IPS-20b (cell line): ENCODE measurements around the gene CDK9.

Source experiments
- H3K27ac ChIP-seq: one replicate; pipeline ENCODE4 v1.5.1; 2013; ENCODE audit warnings: low read length
- H3K27me3 ChIP-seq: 2 replicates; pipeline ENCODE4 v1.6.1; 2013; ENCODE audit warnings: mild to moderate bottlenecking, low read length, inconsistent platforms; ENCODE audit not compliant: insufficient read depth
- H3K36me3 ChIP-seq: 2 replicates; pipeline ENCODE4 v1.6.1; 2013; ENCODE audit warnings: low read depth, mild to moderate bottlenecking, inconsistent platforms, low read length, moderate library complexity; ENCODE audit not compliant: insufficient read depth
- H3K4me1 ChIP-seq: 2 replicates; pipeline ENCODE4 v1.6.1; 2013; ENCODE audit warnings: mild to moderate bottlenecking, control low read depth, inconsistent platforms, low read length, moderate library complexity; ENCODE audit not compliant: insufficient read depth
- H3K4me3 ChIP-seq: 2 replicates; pipeline ENCODE4 v1.5.1; 2013; ENCODE audit warnings: mild to moderate bottlenecking, low read length, inconsistent platforms
- H3K9ac ChIP-seq: 2 replicates; pipeline ENCODE4 v1.6.1; 2013; ENCODE audit warnings: low read depth, mild to moderate bottlenecking, inconsistent platforms, low read length, moderate library complexity
- H3K9me3 ChIP-seq: 2 replicates; pipeline ENCODE4 v1.6.1; 2013; ENCODE audit warnings: mild to moderate bottlenecking, low read depth, low read length, inconsistent platforms; ENCODE audit not compliant: insufficient read depth

Gene CDK9

DNA sequence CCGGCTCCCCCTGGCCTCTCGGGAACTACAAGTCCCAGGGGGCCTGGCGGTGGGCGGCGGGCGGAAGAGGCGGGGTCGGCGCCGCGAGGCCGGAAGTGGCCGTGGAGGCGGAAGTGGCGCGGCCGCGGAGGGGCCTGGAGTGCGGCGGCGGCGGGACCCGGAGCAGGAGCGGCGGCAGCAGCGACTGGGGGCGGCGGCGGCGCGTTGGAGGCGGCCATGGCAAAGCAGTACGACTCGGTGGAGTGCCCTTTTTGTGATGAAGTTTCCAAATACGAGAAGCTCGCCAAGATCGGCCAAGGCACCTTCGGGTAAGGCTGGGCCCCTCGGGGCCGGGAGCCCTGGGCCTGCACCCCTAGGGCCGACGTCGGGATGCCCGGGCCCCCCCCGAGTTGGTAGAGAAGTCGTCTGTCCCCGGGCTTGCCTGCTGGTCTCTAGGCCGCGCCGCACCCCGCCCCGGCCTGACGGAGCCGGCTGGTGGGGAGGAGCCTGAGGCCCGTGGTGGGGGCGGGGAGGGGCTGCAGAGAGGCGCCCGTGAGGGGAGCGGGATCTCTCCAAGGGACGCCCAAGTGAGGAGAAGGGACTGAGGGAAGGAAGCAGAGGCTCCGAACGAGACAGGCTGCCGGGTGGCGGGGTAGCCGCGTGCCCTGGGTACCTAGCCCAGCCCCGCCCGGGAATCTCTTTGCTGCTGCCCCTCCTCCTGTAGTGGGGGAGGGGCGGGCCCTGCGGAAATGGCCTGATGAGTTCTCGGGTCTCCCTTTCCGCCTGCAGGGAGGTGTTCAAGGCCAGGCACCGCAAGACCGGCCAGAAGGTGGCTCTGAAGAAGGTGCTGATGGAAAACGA is at the start of gene CDK9:
TSS of gene CDK9 (plus strand) at position 102 of the 840 bp plus-strand sequence. CDS start at position 217, 115 bp downstream.
- no peaks in the 10 kb centered on the region for H3K9me3 ChIP-seq
- H3K27me3 ChIP-seq, result no peaks in the 10 kb centered on the region
- H3K9ac ChIP-seq, result peak within 1 kb of the TSS; percentile 77; the same call in 1 of the 2 replicates
- peak within 1 kb of the TSS; percentile 72 for H3K27ac ChIP-seq
- H3K4me1 ChIP-seq, result 0 out of 2 replicates have a peak, but pooled peaks cover 2% of the 10 kb centered on the region
- H3K4me3 ChIP-seq, result peak within 1 kb of the TSS; percentile 89
- H3K36me3 ChIP-seq, result peaks cover 44% of the 10 kb centered on the region

- Histone ChIP-seq H3K9me3 (no peaks in the 10 kb centered on the region), H3K27me3 (no peaks in the 10 kb centered on the region), H3K4me3 (no peak overlapping the region), H3K36me3 (no peaks in the 10 kb centered on the region), H3K27ac (no peak overlapping the region), H3K9ac (no peak overlapping the region), H3K4me1 (no peaks in the 10 kb centered on the region; the same call in 1 of the 2 replicates)
Observed at GRCh38 chr9:127738666-127739065, 47.2 kb upstream of the CDK9 start.

- Histone ChIP-seq H3K4me3 (no peak overlapping the region), H3K9ac (no peak overlapping the region), H3K9me3 (no peaks in the 10 kb centered on the region), H3K36me3 (no peaks in the 10 kb centered on the region), H3K4me1 (no peaks in the 10 kb centered on the region; the same call in 1 of the 2 replicates), H3K27me3 (no peaks in the 10 kb centered on the region), H3K27ac (no peak overlapping the region)
Observed at GRCh38 chr9:127739614-127740330, 46.1 kb upstream of the CDK9 start.

- Histone ChIP-seq H3K27ac (no peak overlapping the region), H3K36me3 (no peaks in the 10 kb centered on the region), H3K27me3 (no peaks in the 10 kb centered on the region), H3K4me3 (peak overlapping the region; percentile 77), H3K4me1 (no peaks in the 10 kb centered on the region; the same call in 1 of the 2 replicates), H3K9ac (peak overlapping the region; percentile 66; the same call in 1 of the 2 replicates), H3K9me3 (no peaks in the 10 kb centered on the region)
Observed at GRCh38 chr9:127741831-127742434, 43.9 kb upstream of the CDK9 start.

- Histone ChIP-seq H3K27ac (no peak overlapping the region), H3K36me3 (no peaks in the 10 kb centered on the region), H3K9me3 (no peaks in the 10 kb centered on the region), H3K4me1 (no peaks in the 10 kb centered on the region; the same call in 1 of the 2 replicates), H3K27me3 (no peaks in the 10 kb centered on the region), H3K4me3 (peak overlapping the region; percentile 77), H3K9ac (peak overlapping the region; percentile 66; the same call in 1 of the 2 replicates)
Observed at GRCh38 chr9:127742435-127743088, 43.3 kb upstream of the CDK9 start.

DNA sequence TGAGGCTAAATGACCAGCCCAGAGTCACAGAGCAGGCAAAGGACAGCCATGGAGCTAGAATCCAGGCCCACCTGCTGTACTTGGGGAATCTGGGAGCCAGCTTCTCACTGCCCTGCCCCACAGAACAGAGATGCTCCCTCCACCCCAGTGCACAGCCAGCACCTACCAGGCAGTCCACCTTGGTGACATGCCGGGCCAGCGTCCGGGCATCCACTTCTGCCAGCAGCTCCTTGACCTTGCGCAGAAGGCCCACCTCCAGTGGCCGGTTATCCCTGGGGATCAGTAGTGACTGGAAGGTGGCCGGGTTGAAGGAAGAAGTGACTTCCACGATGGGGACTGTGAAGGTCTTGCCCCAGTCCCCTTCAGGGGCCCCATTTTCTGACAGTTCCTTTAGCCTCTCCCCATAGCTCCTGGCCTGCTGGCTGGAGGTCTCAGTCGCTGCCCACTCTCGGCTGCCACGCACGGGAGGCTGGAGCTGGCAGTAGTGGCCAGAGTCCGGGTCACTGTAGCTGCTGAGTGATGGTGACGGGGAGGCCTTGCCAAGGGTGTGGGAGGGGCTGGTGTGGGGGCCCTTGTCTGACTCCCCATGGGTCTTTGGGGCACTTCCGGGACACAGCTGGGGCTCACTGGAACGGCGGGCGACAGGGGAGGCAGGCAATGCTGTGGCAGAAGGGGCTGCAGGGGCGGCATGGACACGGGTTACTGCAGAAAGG is 41.3 kb upstream of the CDK9 start:
- Histone ChIP-seq H3K9ac (no peak overlapping the region), H3K4me3 (no peak overlapping the region), H3K4me1 (no peaks in the 10 kb centered on the region; the same call in 1 of the 2 replicates), H3K36me3 (peaks cover 11% of the 10 kb centered on the region; the same call in 1 of the 2 replicates), H3K27me3 (no peaks in the 10 kb centered on the region), H3K9me3 (no peaks in the 10 kb centered on the region), H3K27ac (no peak overlapping the region)

DNA sequence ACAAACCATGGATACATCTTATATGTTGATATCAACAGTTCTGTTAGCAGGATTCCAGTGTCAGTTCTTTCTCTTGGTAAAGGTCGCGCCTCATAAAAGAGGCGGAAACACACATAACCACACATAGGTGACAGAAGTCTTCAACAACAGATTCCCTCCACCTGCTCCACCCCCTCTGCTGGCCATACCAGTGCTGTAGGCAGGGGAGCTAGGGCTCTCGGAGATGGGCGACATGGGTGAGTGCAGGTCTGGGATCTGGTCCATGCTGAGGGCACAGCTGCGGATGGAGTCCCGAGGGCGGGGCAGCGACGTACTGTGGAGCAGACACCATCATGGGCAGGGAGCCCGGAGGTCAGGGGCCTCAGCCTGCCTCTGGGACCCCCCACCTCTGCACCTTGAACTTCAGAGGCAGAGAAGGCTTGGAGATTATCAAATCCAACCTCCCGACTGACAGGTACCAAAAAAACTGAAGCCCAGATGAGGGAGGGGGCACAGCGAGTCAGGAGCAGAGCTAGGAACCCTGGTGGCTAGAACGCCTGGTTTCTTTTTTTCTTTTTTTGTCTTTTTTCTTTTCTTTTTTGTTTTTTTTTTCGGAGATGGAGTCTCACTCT is 38.8 kb upstream of the CDK9 start:
- H3K9me3 ChIP-seq, result no peaks in the 10 kb centered on the region
- H3K36me3 ChIP-seq, result peaks cover 19% of the 10 kb centered on the region
- no peak overlapping the region for H3K27ac ChIP-seq
- H3K27me3 ChIP-seq, result peaks cover 6% of the 10 kb centered on the region
- H3K4me3 ChIP-seq, result no peak overlapping the region
- H3K9ac ChIP-seq, result no peak overlapping the region
- H3K4me1 ChIP-seq, result no peaks in the 10 kb centered on the region; the same call in 1 of the 2 replicates

DNA sequence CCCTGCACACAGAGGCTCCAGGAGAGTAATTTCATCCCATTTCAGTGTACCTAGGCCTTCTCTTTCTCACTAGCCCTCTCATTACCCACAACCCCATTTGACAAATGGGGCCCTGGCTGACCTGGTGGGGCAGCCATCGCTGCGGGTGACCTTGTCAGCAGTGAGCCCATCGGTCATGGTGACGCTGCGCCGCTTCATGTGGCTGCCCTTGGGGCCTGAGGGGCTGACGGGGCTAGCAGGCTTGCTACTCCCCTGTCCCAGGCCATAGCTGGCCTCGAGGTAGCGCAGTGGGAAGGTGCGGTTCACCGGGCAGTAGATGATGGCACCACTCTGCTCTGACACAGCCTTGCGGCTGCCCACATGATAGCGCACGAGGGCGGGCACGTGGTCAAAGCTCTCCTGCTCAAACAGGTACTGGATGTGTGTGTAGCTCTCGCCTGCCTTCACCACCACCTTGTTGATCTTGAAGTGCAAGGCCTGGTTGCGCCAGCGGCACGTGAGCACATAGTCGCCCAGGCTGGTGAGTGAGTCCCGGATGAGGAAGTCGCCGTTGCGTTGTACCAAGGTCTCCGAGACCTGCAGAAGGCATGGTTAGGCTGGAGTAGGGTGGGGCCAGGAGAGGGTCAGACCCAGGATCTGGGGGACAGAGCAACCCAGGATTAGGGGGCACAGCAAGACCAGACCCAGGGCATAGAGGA is 36.6 kb upstream of the CDK9 start:
- H3K9ac ChIP-seq, result no peak overlapping the region
- no peaks in the 10 kb centered on the region for H3K9me3 ChIP-seq
- peaks cover 28% of the 10 kb centered on the region for H3K27me3 ChIP-seq
- H3K36me3 ChIP-seq, result peaks cover 19% of the 10 kb centered on the region
- H3K4me1 ChIP-seq, result no peaks in the 10 kb centered on the region
- no peak overlapping the region for H3K4me3 ChIP-seq
- no peak overlapping the region for H3K27ac ChIP-seq

DNA sequence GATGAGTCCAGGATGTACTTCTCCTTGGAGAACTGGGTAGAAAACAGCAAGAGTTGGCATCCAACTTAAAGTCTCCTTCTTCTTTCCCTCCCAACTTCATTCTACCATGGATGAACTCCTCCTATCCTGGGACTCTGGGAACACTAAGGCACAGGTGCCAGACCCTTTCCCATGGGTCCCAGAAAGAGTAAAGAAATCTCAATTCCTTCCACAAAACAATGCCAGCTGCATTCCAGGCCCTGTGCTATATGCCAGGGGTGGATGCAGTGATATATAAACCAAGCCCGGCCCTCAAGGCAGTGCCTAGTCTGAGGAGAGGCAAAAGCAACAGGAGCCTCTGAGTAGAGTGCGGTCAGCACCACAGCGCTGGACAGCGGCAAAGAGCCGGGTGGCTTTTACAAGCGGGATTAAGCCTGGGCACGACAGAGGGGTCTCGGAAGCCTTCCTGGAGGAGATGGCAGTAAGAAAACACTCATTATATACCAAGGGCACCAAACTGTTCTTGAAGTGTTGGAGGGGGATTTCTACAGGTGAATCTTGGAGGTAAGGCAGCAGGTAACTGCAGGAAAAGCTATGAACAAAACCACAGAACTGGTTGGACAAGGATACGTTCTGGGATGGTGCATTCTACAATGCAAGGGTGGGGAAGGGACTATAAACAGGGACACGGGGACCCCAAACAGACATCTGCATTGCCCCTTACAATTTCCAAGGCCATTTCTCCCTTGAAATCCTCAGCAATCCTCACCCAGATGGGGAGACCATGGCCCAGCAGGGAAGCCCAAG is 34.4 kb upstream of the CDK9 start:
- peaks cover 45% of the 10 kb centered on the region for H3K27me3 ChIP-seq
- no peak overlapping the region for H3K27ac ChIP-seq
- H3K4me3 ChIP-seq, result no peak overlapping the region
- H3K9ac ChIP-seq, result no peak overlapping the region
- H3K36me3 ChIP-seq, result peaks cover 19% of the 10 kb centered on the region
- no peaks in the 10 kb centered on the region for H3K9me3 ChIP-seq
- H3K4me1 ChIP-seq, result peaks cover 4% of the 10 kb centered on the region
